Bronchial epithelial cell (primary cell): Measurements from ENCODE around the gene MMP17. TPM values are rescaled to one million over a fixed set of nuclear protein-coding genes. Genes with fewer than 3 reads are reported as not detected.

Experiments
- DNase-seq: peaks from one replicate; pipeline ENCODE4 v3.0.0-alpha.2; 2010; ENCODE audit warnings: low read depth
- FAIRE-seq: peaks from 2 replicates; lab custom pipeline; 2011; peaks lifted over from hg19 to GRCh38; lab: Jason Lieb, UNC
- H3K27me3 ChIP-seq: 2 replicates; pipeline ENCODE4 v1.5.1; 2011; ENCODE audit warnings: low read length; ENCODE audit not compliant: control insufficient read depth, insufficient read depth
- H3K36me3 ChIP-seq: 2 replicates; pipeline ENCODE4 v1.5.1; 2011; ENCODE audit warnings: low read length; ENCODE audit not compliant: control insufficient read depth, insufficient read depth
- H3K4me3 ChIP-seq: 2 replicates; pipeline ENCODE4 v1.5.1; 2011; ENCODE audit warnings: mild to moderate bottlenecking, low read depth, low read length, control low read depth
- CTCF ChIP-seq: IDR thresholded peaks from 2 replicates; pipeline ENCODE4 v1.5.1; 2011; ENCODE audit warnings: mild to moderate bottlenecking, moderate library complexity, low read length, control low read depth, inconsistent platforms; ENCODE audit not compliant: insufficient read depth, severe bottlenecking
- total RNA-seq: library from RNA; depleted of rRNA; stranded (reverse); fragments of >200 nt; gene quantifications from 2 replicates; pipeline ENCODE4 v1.2.1, GENCODE V29; 2014

MMP17 gene
- total RNA-seq, 1 donor from 2014 or later, result 4.5 TPM

DNA sequence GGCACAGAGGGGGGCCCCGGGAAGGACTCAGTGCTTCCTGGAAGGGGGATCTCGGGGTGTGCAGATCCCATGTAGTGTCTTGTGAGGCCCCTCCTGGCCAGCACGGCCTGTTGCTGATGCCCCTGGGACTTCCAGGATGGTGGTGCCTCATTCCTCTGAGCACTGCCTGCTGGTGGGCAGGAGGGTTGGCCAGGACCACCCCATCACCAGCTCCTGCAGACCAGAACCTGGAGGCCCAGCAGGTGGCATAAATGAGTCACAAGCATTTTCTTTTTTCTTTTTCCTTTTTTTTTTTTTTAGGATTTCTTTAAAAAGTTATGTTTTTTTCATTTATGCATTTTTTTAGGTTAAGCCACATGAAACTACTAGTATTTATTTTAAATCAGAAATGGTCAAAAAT, 8.0 kb downstream of the MMP17 start:
- no peaks in the 10 kb centered on the region for H3K36me3 ChIP-seq
- H3K4me3 ChIP-seq, result no peak overlapping the region
- FAIRE-seq, result no peak
- peak; percentile 36 for TF ChIP-seq CTCF
- DNase-seq, result no peak
- no peaks in the 10 kb centered on the region for H3K27me3 ChIP-seq

DNA sequence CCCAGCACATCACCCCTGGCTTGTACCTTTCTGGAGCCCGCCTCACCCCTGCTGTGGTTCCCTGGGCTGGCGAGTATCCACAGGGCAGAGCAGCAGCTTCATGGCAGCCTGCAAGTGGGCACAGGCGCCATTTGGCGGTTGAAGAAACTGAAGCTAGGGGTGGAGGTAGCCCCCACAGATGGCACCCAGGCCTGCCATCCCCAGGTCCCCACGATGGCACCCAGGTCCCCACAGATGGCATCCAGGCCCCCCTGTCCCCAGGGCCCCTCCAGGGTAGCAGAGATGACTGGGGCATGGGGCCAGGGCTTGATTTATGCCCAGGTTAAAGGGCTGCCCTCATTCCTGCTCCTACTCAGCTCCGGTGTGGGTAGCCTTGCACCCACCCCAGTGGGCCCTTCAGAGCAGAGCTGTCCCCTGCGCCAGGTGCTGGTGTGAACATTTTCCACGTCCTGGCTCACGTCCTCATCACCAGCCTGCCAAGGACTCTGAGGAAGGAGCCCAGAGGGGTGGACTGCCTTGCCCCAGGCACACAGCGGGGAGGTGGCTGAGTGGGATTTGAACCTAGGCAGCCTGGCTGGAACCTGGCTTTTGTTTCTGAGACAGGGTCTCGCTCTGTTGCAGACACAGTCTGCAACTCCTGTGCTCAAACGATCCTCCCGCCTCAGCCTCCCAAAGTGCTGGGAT, 8.7 kb downstream of the MMP17 start:
- no peak for TF ChIP-seq CTCF
- Histone ChIP-seq H3K27me3 (no peaks in the 10 kb centered on the region), H3K36me3 (peaks cover 2% of the 10 kb centered on the region), H3K4me3 (no peak overlapping the region)
- FAIRE-seq (no peak), DNase-seq (no peak)

GRCh38 chr12:131840643-131841416, 12.6 kb downstream of the MMP17 start:
- H3K4me3 ChIP-seq, result no peak overlapping the region
- H3K36me3 ChIP-seq, result peaks cover 5% of the 10 kb centered on the region
- DNase-seq, result no peak
- H3K27me3 ChIP-seq, result no peaks in the 10 kb centered on the region
- TF ChIP-seq CTCF, result no peak
- FAIRE-seq, result no peak

DNA sequence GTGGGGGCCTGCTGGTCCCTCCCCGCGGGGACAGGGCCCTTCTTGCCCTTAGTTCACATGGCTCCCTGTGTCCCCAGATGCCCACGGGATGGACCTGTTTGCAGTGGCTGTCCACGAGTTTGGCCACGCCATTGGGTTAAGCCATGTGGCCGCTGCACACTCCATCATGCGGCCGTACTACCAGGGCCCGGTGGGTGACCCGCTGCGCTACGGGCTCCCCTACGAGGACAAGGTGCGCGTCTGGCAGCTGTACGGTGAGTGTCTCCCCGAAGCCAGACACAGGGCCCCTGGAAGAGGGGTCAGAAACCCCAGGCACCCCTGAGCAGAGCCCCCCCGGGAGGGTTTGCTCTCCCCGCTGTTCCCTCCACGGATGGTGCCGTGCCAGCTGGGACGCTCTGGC, 13.4 kb downstream of the MMP17 start:
- FAIRE-seq, result no peak
- no peak for TF ChIP-seq CTCF
- Histone ChIP-seq H3K36me3 (peaks cover 5% of the 10 kb centered on the region), H3K4me3 (no peak overlapping the region), H3K27me3 (no peaks in the 10 kb centered on the region)
- DNase-seq, result no peak

- DNase-seq (no peak), FAIRE-seq (no peak)
- Histone ChIP-seq H3K4me3 (no peak overlapping the region), H3K36me3 (peaks cover 5% of the 10 kb centered on the region), H3K27me3 (no peaks in the 10 kb centered on the region)
- no peak for TF ChIP-seq CTCF
Measured at GRCh38 chr12:131842169-131842568, 14.0 kb downstream of the MMP17 start.
